HepG2 (cell line): Measurements from ENCODE around the gene PLEKHG2. TPM values are rescaled to one million over a fixed set of nuclear protein-coding genes. Genes with fewer than 3 reads are reported as not detected.

ENCODE experiments used
- DMAP1 ChIP-seq: IDR thresholded peaks from 2 replicates; pipeline ENCODE4 v1.6.1; 2016
- EZH2 ChIP-seq: conservative IDR thresholded peaks from 2 replicates; pipeline ENCODE4 v1.6.1; 2012; ENCODE audit warnings: mild to moderate bottlenecking, low read depth, low read length, moderate library complexity
- HOMEZ ChIP-seq: IDR thresholded peaks from 2 replicates; pipeline ENCODE4 v1.6.1; 2016; ENCODE audit warnings: low read depth
- HOXA3 ChIP-seq: sonication (generic); formaldehyde crosslinking; IDR thresholded peaks from 2 replicates; pipeline ENCODE4 v1.5.0; 2020; ENCODE audit warnings: missing genetic modification reagents
- IRF2 ChIP-seq: IDR thresholded peaks from 2 replicates; pipeline ENCODE4 v1.6.1; 2018; ENCODE audit warnings: missing genetic modification reagents, missing compliant biosample characterization
- KDM2A ChIP-seq: sonication (generic); formaldehyde crosslinking; IDR thresholded peaks from 2 replicates; pipeline ENCODE4 v1.4.0; 2020; ENCODE audit warnings: low read depth, missing genetic modification reagents, borderline replicate concordance
- MYPOP ChIP-seq: sonication (generic); formaldehyde crosslinking; IDR thresholded peaks from 2 replicates; pipeline ENCODE4 v1.8.1; 2023; ENCODE audit warnings: mild to moderate bottlenecking, moderate library complexity, missing genetic modification reagents
- PAWR ChIP-seq: sonication (generic); formaldehyde crosslinking; IDR thresholded peaks from 2 replicates; pipeline ENCODE4 v1.4.0; 2020; ENCODE audit warnings: missing genetic modification reagents, mild to moderate bottlenecking, borderline replicate concordance
- PLSCR1 ChIP-seq: sonication (generic); formaldehyde crosslinking; IDR thresholded peaks from 2 replicates; pipeline ENCODE4 v1.5.0; 2020; ENCODE audit warnings: missing genetic modification reagents, mild to moderate bottlenecking, borderline replicate concordance
- REXO4 ChIP-seq: sonication (generic); formaldehyde crosslinking; IDR thresholded peaks from 2 replicates; pipeline ENCODE4 v1.8.0; 2022; ENCODE audit warnings: missing genetic modification reagents, mild to moderate bottlenecking, borderline replicate concordance
- RFX5 ChIP-seq: IDR thresholded peaks from 2 replicates; pipeline ENCODE4 v1.6.1; 2011; ENCODE audit warnings: low read depth, low read length, improper control_type of control experiment
- SMAD3 ChIP-seq: sonication (generic); formaldehyde crosslinking; IDR thresholded peaks from 2 replicates; pipeline ENCODE4 v1.4.0; 2020; ENCODE audit warnings: missing genetic modification reagents
- SMC3 ChIP-seq: IDR thresholded peaks from 2 replicates; pipeline ENCODE4 v1.6.1; 2011; ENCODE audit warnings: low read length, improper control_type of control experiment
- SNAPC5 ChIP-seq: sonication (generic); formaldehyde crosslinking; IDR thresholded peaks from 2 replicates; pipeline ENCODE4 v1.8.1; 2023; ENCODE audit warnings: mild to moderate bottlenecking, missing genetic modification reagents, borderline replicate concordance
- TARDBP ChIP-seq: sonication (generic); formaldehyde crosslinking; IDR thresholded peaks from 2 replicates; pipeline ENCODE4 v1.8.0; 2022; ENCODE audit warnings: mild to moderate bottlenecking, missing genetic modification reagents
- TFAP4 ChIP-seq: sonication (generic); IDR thresholded peaks from 2 replicates; pipeline ENCODE4 v1.6.1; 2016; ENCODE audit warnings: low read depth, borderline replicate concordance
- ZFP36L2 ChIP-seq: sonication (generic); formaldehyde crosslinking; IDR thresholded peaks from 2 replicates; pipeline ENCODE4 v1.4.0; 2020; ENCODE audit warnings: missing genetic modification reagents
- ZMYM2 ChIP-seq: sonication (generic); formaldehyde crosslinking; IDR thresholded peaks from 2 replicates; pipeline ENCODE4 v1.8.0; 2022; ENCODE audit warnings: mild to moderate bottlenecking, missing genetic modification reagents
- ZNF431 ChIP-seq: sonication (generic); formaldehyde crosslinking; IDR thresholded peaks from 2 replicates; pipeline ENCODE4 v1.9.0; 2022; ENCODE audit warnings: missing genetic modification reagents, low read depth, mild to moderate bottlenecking, borderline replicate concordance
- ZNF678 ChIP-seq: sonication (generic); formaldehyde crosslinking; IDR thresholded peaks from 2 replicates; pipeline ENCODE4 v1.4.0; 2020; ENCODE audit warnings: mild to moderate bottlenecking, missing genetic modification reagents
- ZNF772 ChIP-seq: sonication (generic); formaldehyde crosslinking; IDR thresholded peaks from 2 replicates; pipeline ENCODE4 v1.5.0; 2020; ENCODE audit warnings: mild to moderate bottlenecking, missing genetic modification reagents
- ZNF850 ChIP-seq: sonication (generic); formaldehyde crosslinking; conservative IDR thresholded peaks from 2 replicates; pipeline ENCODE4 v1.9.0; 2021; ENCODE audit warnings: mild to moderate bottlenecking, missing genetic modification reagents
- polyA plus RNA-seq, 8 experiments: library from polyadenylated mRNA; depleted of rRNA in 3 of 8; stranded (reverse) in 7 of 8; unstranded in 1 of 8; fragments of >200 nt; fragmentation: Illumina TruSeq in 4 of 8; extraction: Trizol in 4 of 8; gene quantifications; 2 replicates each; pipeline versions ENCODE4 v1.2.1 to v1.2.3, GENCODE V29; 2011 to 2016; ENCODE audit warnings: low read depth in 4 of 8, missing spikeins in 1 of 8, mixed read lengths in 1 of 8; ENCODE audit not compliant: insufficient read depth in 1 of 8
- total RNA-seq, 5 experiments: library from RNA; depleted of rRNA; stranded (reverse); fragments of >200 nt; fragmentation: Illumina TruSeq; extraction: Trizol; gene quantifications; 2 replicates each; pipeline ENCODE4 v1.2.3, GENCODE V29; 2016; ENCODE audit warnings: low read depth in 1 of 5

The PLEKHG2 gene
- total and polyA plus RNA-seq, 2 of the 13 experiments (the other 11 are each of a cell fraction or from before 2014, with no cell fraction given): 3.6 to 6.8 TPM

GRCh38 chr19:39401549-39402345, 10.7 kb upstream of the PLEKHG2 start (continued):
- peak; percentile 43; the same call in 1 of the 2 replicates for TF ChIP-seq TFAP4
- TF ChIP-seq ZNF678 (CRISPR knock-in tag): no peak; the same call in 1 of the 2 replicates
- 0 out of 2 replicates have a peak, but pooled peaks have one; percentile 45 for TF ChIP-seq SMAD3 (CRISPR knock-in tag)
- TF ChIP-seq ZNF431 (CRISPR knock-in tag): peak; percentile 53; the same call in 1 of the 2 replicates
- no peak; the same call in 1 of the 2 replicates for TF ChIP-seq PAWR (CRISPR knock-in tag)
- TF ChIP-seq KDM2A: peak; percentile 80
- TF ChIP-seq IRF2: peak; percentile 88
- no peak for TF ChIP-seq REXO4 (CRISPR knock-in tag)
- peak; percentile 1; the same call in 1 of the 2 replicates for TF ChIP-seq SMC3
- peak; percentile 70 for TF ChIP-seq HOMEZ (CRISPR knock-in tag)
- peak; percentile 92 for TF ChIP-seq HOXA3 (CRISPR knock-in tag)
- no peak for TF ChIP-seq EZH2
- TF ChIP-seq PLSCR1 (CRISPR knock-in tag): no peak
- TF ChIP-seq ZNF772 (CRISPR knock-in tag): peak; percentile 97
- TF ChIP-seq RFX5: no peak
- no peak for TF ChIP-seq ZNF850 (CRISPR knock-in tag)
- peak; percentile 93; the same call in 1 of the 2 replicates for TF ChIP-seq MYPOP (CRISPR knock-in tag)
- TF ChIP-seq SNAPC5 (CRISPR knock-in tag): peak; percentile 75; the same call in 1 of the 2 replicates
- peak; percentile 82; the same call in 1 of the 2 replicates for TF ChIP-seq DMAP1 (CRISPR knock-in tag)
- no peak for TF ChIP-seq ZFP36L2
- TF ChIP-seq ZMYM2 (CRISPR knock-in tag): 0 out of 2 replicates have a peak, but pooled peaks have one; percentile 55
- TF ChIP-seq TARDBP (CRISPR knock-in tag): peak; percentile 97
